ENCODE data around the gene ITIH4.

GRCh38 chr3:52836471-52836845 lies 6.0 kb upstream of the ITIH4 start:
- TF ChIP-seq CTCF (IDR thresholded peaks at IDR 0.05; ENCODE audit: insufficient read depth, low read depth, low read length) (no peak), EZH2 (IDR thresholded peaks at IDR 0.05; ENCODE audit: insufficient read depth, low read length) (no peak)

Measured in astrocyte (in vitro differentiated cells and primary cell).